ENCODE data around the gene DNA2.

Gene DNA2

GRCh38 chr10:68428396-68429104, 43.2 kb downstream of the DNA2 start:
- Histone ChIP-seq H3K23ac (ENCODE audit: low read length in 2 of 2) (no peak overlapping the region), H2BK120ac (ENCODE audit: low read depth, low read length) (no peak overlapping the region), H3K9ac (ENCODE audit: low read length) (no peak overlapping the region), H3K4ac (ENCODE audit: low read depth in 1 of 2, low read length in 2 of 2) (no peak overlapping the region), H3K9me3 (ENCODE audit: control insufficient read depth, low read length) (no peaks in the 10 kb centered on the region), H4K8ac (ENCODE audit: low read length) (no peak overlapping the region), H3K4me2 (ENCODE audit: low read length, poor library complexity, severe bottlenecking) (no peak overlapping the region), H3K36me3 (ENCODE audit: control insufficient read depth in 1 of 2, insufficient read depth in 2 of 2, low read depth in 1 of 2, low read length in 2 of 2) (peaks cover 6% of the 10 kb centered on the region in 2 experiments), H2AFZ (ENCODE audit: low read depth, low read length) (no peak overlapping the region), H2BK12ac (ENCODE audit: low read length in 2 of 2) (no peak overlapping the region), H3K18ac (ENCODE audit: low read depth in 1 of 2, low read length in 2 of 2) (no peak overlapping the region), H3K4me3 (ENCODE audit: insufficient read depth in 1 of 2, low read depth in 1 of 2, low read length in 2 of 2) (no peak overlapping the region), H2AK5ac (ENCODE audit: low read length, severe bottlenecking) (no peak overlapping the region), H3K79me1 (replicated peaks; ENCODE audit: low read length, poor library complexity, severe bottlenecking) (peaks cover 7% of the 10 kb centered on the region), H2BK15ac (ENCODE audit: low read depth, poor library complexity, severe bottlenecking) (no peak overlapping the region), H4K91ac (ENCODE audit: low read length) (no peak overlapping the region), H3K27me3 (ENCODE audit: control insufficient read depth in 1 of 2, insufficient read depth in 1 of 2, low read length in 2 of 2) (no peaks in the 10 kb centered on the region), H3K4me1 (ENCODE audit: control insufficient read depth, insufficient read depth, low read depth, low read length) (no peaks in the 10 kb centered on the region), H3K14ac (ENCODE audit: low read length in 2 of 2) (no peak overlapping the region), H3K27ac (ENCODE audit: low read length, poor library complexity, severe bottlenecking) (no peak overlapping the region), H2BK5ac (ENCODE audit: low read depth, low read length, poor library complexity, severe bottlenecking) (no peak overlapping the region)
- WGBS: 95% methylated on average over 5 of the region's 5 CpGs
- no peak for DNase-seq

- H2BK120ac ChIP-seq (ENCODE audit: low read depth, low read length): no peak overlapping the region
- H3K27ac ChIP-seq (ENCODE audit: low read length, poor library complexity, severe bottlenecking): no peak overlapping the region
- no peak overlapping the region for H3K14ac ChIP-seq (ENCODE audit: low read length in 2 of 2)
- no peak overlapping the region for H2AK5ac ChIP-seq (ENCODE audit: low read length, severe bottlenecking)
- H2BK12ac ChIP-seq (ENCODE audit: low read length in 2 of 2): no peak overlapping the region
- H3K9me3 ChIP-seq (ENCODE audit: control insufficient read depth, low read length): no peaks in the 10 kb centered on the region
- no peak overlapping the region for H3K4me2 ChIP-seq (ENCODE audit: low read length, poor library complexity, severe bottlenecking)
- H3K79me1 ChIP-seq (replicated peaks; ENCODE audit: low read length, poor library complexity, severe bottlenecking): peaks cover 14% of the 10 kb centered on the region
- no peak overlapping the region for H4K91ac ChIP-seq (ENCODE audit: low read length)
- WGBS: 98% methylated on average over 20 of the region's 20 CpGs
- H2BK15ac ChIP-seq (ENCODE audit: low read depth, poor library complexity, severe bottlenecking): no peak overlapping the region
- H2BK5ac ChIP-seq (ENCODE audit: low read depth, low read length, poor library complexity, severe bottlenecking): no peak overlapping the region
- H3K27me3 ChIP-seq (ENCODE audit: control insufficient read depth in 1 of 2, insufficient read depth in 1 of 2, low read length in 2 of 2): no peaks in the 10 kb centered on the region
- no peak overlapping the region for H3K18ac ChIP-seq (ENCODE audit: low read depth in 1 of 2, low read length in 2 of 2)
- H4K8ac ChIP-seq (ENCODE audit: low read length): peak overlapping the region; percentile 37
- H3K9ac ChIP-seq (ENCODE audit: low read length): no peak overlapping the region
- H3K4me3 ChIP-seq (ENCODE audit: insufficient read depth in 1 of 2, low read depth in 1 of 2, low read length in 2 of 2): no peak overlapping the region
- DNase-seq: no peak
- H3K4ac ChIP-seq (ENCODE audit: low read depth in 1 of 2, low read length in 2 of 2): no peak overlapping the region
- no peak overlapping the region for H2AFZ ChIP-seq (ENCODE audit: low read depth, low read length)
- peaks cover 6% of the 10 kb centered on the region in 2 experiments for H3K36me3 ChIP-seq (ENCODE audit: control insufficient read depth in 1 of 2, insufficient read depth in 2 of 2, low read depth in 1 of 2, low read length in 2 of 2)
- H3K4me1 ChIP-seq (ENCODE audit: control insufficient read depth, insufficient read depth, low read depth, low read length): no peaks in the 10 kb centered on the region
- H3K23ac ChIP-seq (ENCODE audit: low read length in 2 of 2): no peak overlapping the region
These were observed 47.2 kb downstream of the DNA2 start for GRCh38 chr10:68424454-68425014.

GRCh38 chr10:68423522-68423921, 48.3 kb downstream of the DNA2 start:
- Histone ChIP-seq H3K4ac (ENCODE audit: low read depth in 1 of 2, low read length in 2 of 2) (no peak overlapping the region), H4K8ac (ENCODE audit: low read length) (no peak overlapping the region), H3K27ac (ENCODE audit: low read length, poor library complexity, severe bottlenecking) (no peak overlapping the region), H3K9ac (ENCODE audit: low read length) (no peak overlapping the region), H4K91ac (ENCODE audit: low read length) (no peak overlapping the region), H3K9me3 (ENCODE audit: control insufficient read depth, low read length) (no peaks in the 10 kb centered on the region), H2BK15ac (ENCODE audit: low read depth, poor library complexity, severe bottlenecking) (no peak overlapping the region), H2BK12ac (ENCODE audit: low read length in 2 of 2) (no peak overlapping the region), H3K4me2 (ENCODE audit: low read length, poor library complexity, severe bottlenecking) (no peak overlapping the region), H3K36me3 (ENCODE audit: control insufficient read depth in 1 of 2, insufficient read depth in 2 of 2, low read depth in 1 of 2, low read length in 2 of 2) (peaks cover 2 to 6% of the 10 kb centered on the region in 2 experiments), H3K79me1 (replicated peaks; ENCODE audit: low read length, poor library complexity, severe bottlenecking) (peaks cover 14% of the 10 kb centered on the region), H3K18ac (ENCODE audit: low read depth in 1 of 2, low read length in 2 of 2) (no peak overlapping the region), H2BK5ac (ENCODE audit: low read depth, low read length, poor library complexity, severe bottlenecking) (no peak overlapping the region), H3K27me3 (ENCODE audit: control insufficient read depth in 1 of 2, insufficient read depth in 1 of 2, low read length in 2 of 2) (no peaks in the 10 kb centered on the region), H2AK5ac (ENCODE audit: low read length, severe bottlenecking) (no peak overlapping the region), H2BK120ac (ENCODE audit: low read depth, low read length) (no peak overlapping the region), H3K4me3 (ENCODE audit: insufficient read depth in 1 of 2, low read depth in 1 of 2, low read length in 2 of 2) (no peak overlapping the region), H2AFZ (ENCODE audit: low read depth, low read length) (no peak overlapping the region), H3K23ac (ENCODE audit: low read length in 2 of 2) (no peak overlapping the region), H3K4me1 (ENCODE audit: control insufficient read depth, insufficient read depth, low read depth, low read length) (no peaks in the 10 kb centered on the region), H3K14ac (ENCODE audit: low read length in 2 of 2) (no peak overlapping the region)
- WGBS: 99% methylated on average over 5 of the region's 5 CpGs
- DNase-seq: no peak

- no peak for DNase-seq
- no peak overlapping the region for H2BK12ac ChIP-seq (ENCODE audit: low read length in 2 of 2)
- H3K4me3 ChIP-seq (ENCODE audit: insufficient read depth in 1 of 2, low read depth in 1 of 2, low read length in 2 of 2): no peak overlapping the region
- H4K8ac ChIP-seq (ENCODE audit: low read length): no peak overlapping the region
- no peak overlapping the region for H3K4ac ChIP-seq (ENCODE audit: low read depth in 1 of 2, low read length in 2 of 2)
- peaks cover 9 to 15% of the 10 kb centered on the region in 2 experiments for H3K36me3 ChIP-seq (ENCODE audit: control insufficient read depth in 1 of 2, insufficient read depth in 2 of 2, low read depth in 1 of 2, low read length in 2 of 2)
- no peak overlapping the region for H2BK5ac ChIP-seq (ENCODE audit: low read depth, low read length, poor library complexity, severe bottlenecking)
- H2AFZ ChIP-seq (ENCODE audit: low read depth, low read length): no peak overlapping the region
- no peak overlapping the region for H2BK120ac ChIP-seq (ENCODE audit: low read depth, low read length)
- no peak overlapping the region for H3K27ac ChIP-seq (ENCODE audit: low read length, poor library complexity, severe bottlenecking)
- H3K14ac ChIP-seq (ENCODE audit: low read length in 2 of 2): no peak overlapping the region
- no peak overlapping the region for H3K9ac ChIP-seq (ENCODE audit: low read length)
- no peaks in the 10 kb centered on the region for H3K4me1 ChIP-seq (ENCODE audit: control insufficient read depth, insufficient read depth, low read depth, low read length)
- H3K18ac ChIP-seq (ENCODE audit: low read depth in 1 of 2, low read length in 2 of 2): no peak overlapping the region
- no peak overlapping the region for H4K91ac ChIP-seq (ENCODE audit: low read length)
- H3K9me3 ChIP-seq (ENCODE audit: control insufficient read depth, low read length): no peaks in the 10 kb centered on the region
- no peak overlapping the region for H3K23ac ChIP-seq (ENCODE audit: low read length in 2 of 2)
- WGBS: 97% methylated on average over 1 of the region's 3 CpGs
- no peak overlapping the region for H2AK5ac ChIP-seq (ENCODE audit: low read length, severe bottlenecking)
- no peaks in the 10 kb centered on the region for H3K27me3 ChIP-seq (ENCODE audit: control insufficient read depth in 1 of 2, insufficient read depth in 1 of 2, low read length in 2 of 2)
- H3K79me1 ChIP-seq (replicated peaks; ENCODE audit: low read length, poor library complexity, severe bottlenecking): peaks cover 12% of the 10 kb centered on the region
- no peak overlapping the region for H3K4me2 ChIP-seq (ENCODE audit: low read length, poor library complexity, severe bottlenecking)
- H2BK15ac ChIP-seq (ENCODE audit: low read depth, poor library complexity, severe bottlenecking): no peak overlapping the region
These were observed 52.4 kb downstream of the DNA2 start for GRCh38 chr10:68419376-68419775.
